Ishikawa (cell line): ENCODE data around the gene KLB.

ENCODE experiments used
- CEBPB ChIP-seq: IDR thresholded peaks from 2 replicates; pipeline ENCODE4 v1.6.1; 2012
- CREB1 ChIP-seq: IDR thresholded peaks from 2 replicates; pipeline ENCODE4 v1.6.1; 2012; ENCODE audit warnings: low read depth
- EGR1 ChIP-seq: IDR thresholded peaks from 2 replicates; pipeline ENCODE4 v1.6.1; 2012
- EP300 ChIP-seq: IDR thresholded peaks from 2 replicates; pipeline ENCODE4 v1.6.1; 2012; ENCODE audit warnings: borderline replicate concordance
- FOXM1 ChIP-seq: IDR thresholded peaks from 2 replicates; pipeline ENCODE4 v1.6.1; 2012; ENCODE audit warnings: low read depth, borderline replicate concordance
- NFIC ChIP-seq: IDR thresholded peaks from 2 replicates; pipeline ENCODE4 v1.6.1; 2012
- RAD21 ChIP-seq: IDR thresholded peaks from 2 replicates; pipeline ENCODE4 v1.6.1; 2012; ENCODE audit warnings: low read depth
- TAF1 ChIP-seq: IDR thresholded peaks from 2 replicates; pipeline ENCODE4 v1.6.1; 2012; ENCODE audit warnings: low read depth, mild to moderate bottlenecking
- TCF12 ChIP-seq: IDR thresholded peaks from 2 replicates; pipeline ENCODE4 v1.6.1; 2012; ENCODE audit warnings: low read depth
- TEAD4 ChIP-seq: IDR thresholded peaks from 2 replicates; pipeline ENCODE4 v1.6.1; 2012
- YY1 ChIP-seq: IDR thresholded peaks from 2 replicates; pipeline ENCODE4 v1.6.1; 2012; ENCODE audit warnings: low read depth
- ZBTB7A ChIP-seq: IDR thresholded peaks from 2 replicates; pipeline ENCODE4 v1.6.1; 2012; ENCODE audit warnings: low read depth
- TF ChIP-seq, protein P1 (sequence below): IDR thresholded peaks from 2 replicates; pipeline ENCODE4 v1.6.1; 2012
- TF ChIP-seq, protein P2 (sequence below): IDR thresholded peaks from 2 replicates; pipeline ENCODE4 v1.6.1; 2012; ENCODE audit warnings: low read depth, mild to moderate bottlenecking
- TF ChIP-seq, protein P3 (sequence below): IDR thresholded peaks from 2 replicates; pipeline ENCODE4 v1.6.1; 2012

The KLB gene

DNA sequence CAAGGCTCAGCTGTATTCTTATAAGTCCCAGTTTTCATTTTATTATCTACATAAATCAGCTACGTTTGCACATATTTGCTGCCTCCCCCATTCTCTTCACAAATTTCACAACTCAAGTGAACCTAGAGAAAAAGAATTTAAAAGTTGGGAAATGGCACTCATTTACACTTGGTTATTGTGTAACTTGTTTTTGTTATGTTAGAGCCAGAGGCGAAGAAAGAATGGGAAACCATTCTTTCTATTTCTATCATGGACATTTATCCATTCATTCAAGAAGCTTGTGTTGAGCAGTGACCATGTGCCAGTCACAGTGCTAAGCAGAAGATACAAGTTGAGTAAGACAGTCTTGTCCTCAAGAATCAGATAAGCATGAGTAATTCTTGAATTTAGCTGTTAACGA, 65.7 kb downstream of the KLB start:
- TF ChIP-seq TCF12: no peak
- no peak for TF ChIP-seq ZBTB7A
- TF ChIP-seq, protein P1, sequence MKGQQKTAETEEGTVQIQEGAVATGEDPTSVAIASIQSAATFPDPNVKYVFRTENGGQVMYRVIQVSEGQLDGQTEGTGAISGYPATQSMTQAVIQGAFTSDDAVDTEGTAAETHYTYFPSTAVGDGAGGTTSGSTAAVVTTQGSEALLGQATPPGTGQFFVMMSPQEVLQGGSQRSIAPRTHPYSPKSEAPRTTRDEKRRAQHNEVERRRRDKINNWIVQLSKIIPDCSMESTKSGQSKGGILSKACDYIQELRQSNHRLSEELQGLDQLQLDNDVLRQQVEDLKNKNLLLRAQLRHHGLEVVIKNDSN: no peak
- no peak for TF ChIP-seq TAF1
- TF ChIP-seq YY1: no peak
- TF ChIP-seq TEAD4: no peak
- no peak for TF ChIP-seq CREB1
- TF ChIP-seq EP300: no peak
- TF ChIP-seq FOXM1: no peak
- TF ChIP-seq CEBPB: no peak
- TF ChIP-seq RAD21: no peak
- no peak for TF ChIP-seq EGR1
- TF ChIP-seq NFIC: no peak
- TF ChIP-seq, protein P2, sequence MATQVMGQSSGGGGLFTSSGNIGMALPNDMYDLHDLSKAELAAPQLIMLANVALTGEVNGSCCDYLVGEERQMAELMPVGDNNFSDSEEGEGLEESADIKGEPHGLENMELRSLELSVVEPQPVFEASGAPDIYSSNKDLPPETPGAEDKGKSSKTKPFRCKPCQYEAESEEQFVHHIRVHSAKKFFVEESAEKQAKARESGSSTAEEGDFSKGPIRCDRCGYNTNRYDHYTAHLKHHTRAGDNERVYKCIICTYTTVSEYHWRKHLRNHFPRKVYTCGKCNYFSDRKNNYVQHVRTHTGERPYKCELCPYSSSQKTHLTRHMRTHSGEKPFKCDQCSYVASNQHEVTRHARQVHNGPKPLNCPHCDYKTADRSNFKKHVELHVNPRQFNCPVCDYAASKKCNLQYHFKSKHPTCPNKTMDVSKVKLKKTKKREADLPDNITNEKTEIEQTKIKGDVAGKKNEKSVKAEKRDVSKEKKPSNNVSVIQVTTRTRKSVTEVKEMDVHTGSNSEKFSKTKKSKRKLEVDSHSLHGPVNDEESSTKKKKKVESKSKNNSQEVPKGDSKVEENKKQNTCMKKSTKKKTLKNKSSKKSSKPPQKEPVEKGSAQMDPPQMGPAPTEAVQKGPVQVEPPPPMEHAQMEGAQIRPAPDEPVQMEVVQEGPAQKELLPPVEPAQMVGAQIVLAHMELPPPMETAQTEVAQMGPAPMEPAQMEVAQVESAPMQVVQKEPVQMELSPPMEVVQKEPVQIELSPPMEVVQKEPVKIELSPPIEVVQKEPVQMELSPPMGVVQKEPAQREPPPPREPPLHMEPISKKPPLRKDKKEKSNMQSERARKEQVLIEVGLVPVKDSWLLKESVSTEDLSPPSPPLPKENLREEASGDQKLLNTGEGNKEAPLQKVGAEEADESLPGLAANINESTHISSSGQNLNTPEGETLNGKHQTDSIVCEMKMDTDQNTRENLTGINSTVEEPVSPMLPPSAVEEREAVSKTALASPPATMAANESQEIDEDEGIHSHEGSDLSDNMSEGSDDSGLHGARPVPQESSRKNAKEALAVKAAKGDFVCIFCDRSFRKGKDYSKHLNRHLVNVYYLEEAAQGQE: no peak
- TF ChIP-seq, protein P3, sequence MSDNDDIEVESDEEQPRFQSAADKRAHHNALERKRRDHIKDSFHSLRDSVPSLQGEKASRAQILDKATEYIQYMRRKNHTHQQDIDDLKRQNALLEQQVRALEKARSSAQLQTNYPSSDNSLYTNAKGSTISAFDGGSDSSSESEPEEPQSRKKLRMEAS: no peak

DNA sequence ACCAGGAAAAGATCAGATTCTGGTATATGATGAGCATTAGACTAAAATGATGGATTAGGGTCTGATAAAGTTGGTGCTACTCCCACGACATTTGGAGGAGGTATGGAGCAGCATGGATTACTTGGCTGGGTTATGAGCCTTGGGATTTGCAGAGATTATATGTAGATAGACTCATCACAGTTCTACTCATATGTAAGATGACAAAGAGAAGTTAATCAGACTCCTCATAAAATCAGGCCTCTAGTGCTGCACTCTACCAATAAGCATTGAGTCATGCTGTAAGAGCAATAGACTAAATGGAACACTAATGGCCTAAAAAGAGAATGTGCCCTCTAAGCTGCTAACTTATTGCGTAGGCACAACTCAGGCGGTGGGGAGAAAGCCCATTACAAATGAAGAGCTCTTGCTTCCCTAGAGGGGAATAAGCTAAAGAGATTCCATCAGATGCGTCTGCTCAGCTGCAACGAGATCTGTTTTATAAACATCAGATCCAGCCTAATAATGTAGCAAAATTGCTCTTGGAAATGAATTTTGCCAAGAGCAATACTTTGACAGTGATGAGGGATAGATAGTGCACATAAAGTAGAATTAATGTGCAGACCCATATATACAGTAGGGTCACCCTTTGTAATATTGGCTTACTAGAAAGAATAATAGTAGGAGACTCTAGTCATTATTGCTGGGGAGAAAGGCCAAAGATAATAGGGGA, 69.6 kb downstream of the KLB start:
- TF ChIP-seq TEAD4 (no peak), FOXM1 (no peak), EP300 (no peak), YY1 (no peak), TAF1 (no peak), CEBPB (no peak), EGR1 (no peak), TCF12 (no peak), ZBTB7A (no peak), CREB1 (no peak), NFIC (no peak), RAD21 (no peak)
- TF ChIP-seq, protein P2: no peak
- TF ChIP-seq, protein P1: no peak
- TF ChIP-seq, protein P3: no peak

DNA sequence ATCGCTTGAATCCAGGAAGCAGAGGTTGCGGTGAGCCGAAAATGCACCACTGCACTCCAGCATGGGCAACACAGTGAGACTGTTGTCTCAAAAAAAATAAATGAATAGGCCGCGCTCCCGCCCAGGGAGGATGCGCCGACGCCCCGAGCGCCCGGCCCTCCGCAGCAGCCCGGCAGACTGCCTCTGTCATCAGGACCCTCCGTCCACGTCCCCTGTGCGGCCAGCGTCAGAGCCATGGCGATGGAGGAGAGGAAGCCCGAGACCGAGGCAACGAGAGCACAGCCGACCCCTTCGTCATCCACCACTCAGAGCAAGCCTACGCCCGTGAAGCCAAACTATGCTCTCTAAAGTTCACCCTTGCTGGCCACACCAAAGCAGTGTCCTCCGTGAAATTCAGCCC, 73.5 kb downstream of the KLB start:
- TF ChIP-seq YY1: no peak
- no peak for TF ChIP-seq TCF12
- TF ChIP-seq ZBTB7A: no peak
- TF ChIP-seq, protein P3: no peak
- no peak for TF ChIP-seq TAF1
- TF ChIP-seq RAD21: no peak
- TF ChIP-seq CREB1: no peak
- TF ChIP-seq, protein P2: no peak
- no peak for TF ChIP-seq CEBPB
- no peak for TF ChIP-seq EGR1
- no peak for TF ChIP-seq EP300
- TF ChIP-seq NFIC: no peak
